H1 (cell line): Measurements from ENCODE around the gene ATG2B. TPM values are rescaled to one million over a fixed set of nuclear protein-coding genes. Genes with fewer than 3 reads are reported as not detected.

ENCODE experiments used
- polyA plus RNA-seq, 7 experiments: library from polyadenylated mRNA; depleted of rRNA in 3 of 7; stranded (reverse) in 5 of 7; unstranded in 2 of 7; fragments of >200 nt in 5 of 7; fragments of 200-250 nt in 2 of 7; gene quantifications; 1 replicate in 5 of 7; 2 replicates in 1 of 7; 4 replicates in 1 of 7; pipeline versions ENCODE4 v1.2.1 to v1.2.3, GENCODE V29; 2011 to 2013; ENCODE audit warnings: missing spikeins in 2 of 7, mixed read lengths in 2 of 7
- total RNA-seq: library from RNA; stranded (reverse); fragmentation: NEBNext Ultra II Directional; extraction: Animal tissue kit (Norgen Biotek cat#: 25700); gene quantifications from 2 replicates; pipeline ENCODE4 v1.2.1, GENCODE V29; 2021
- TF ChIP-seq, protein P1 (sequence below), 3 experiments: IDR thresholded peaks; 1 replicate in 2 of 3; 2 replicates in 1 of 3; pipeline versions ENCODE4 v1.5.1 to v1.6.1; 2011; ENCODE audit warnings: low read length in 3 of 3, mild to moderate bottlenecking in 3 of 3, inconsistent platforms in 2 of 3, low read depth in 1 of 3, moderate library complexity in 1 of 3; ENCODE audit not compliant: insufficient read depth in 1 of 3; ENCODE audit errors: control extremely low read depth in 1 of 3

The ATG2B gene
- total and polyA plus RNA-seq, 2 of the 8 experiments (the other 6 are each of a cell fraction or from before 2014, with no cell fraction given) = 4.6 to 14.4 TPM

GRCh38 chr14:96393071-96393691, 30.0 kb upstream of the ATG2B start (continued):
- TF ChIP-seq, protein P1, sequence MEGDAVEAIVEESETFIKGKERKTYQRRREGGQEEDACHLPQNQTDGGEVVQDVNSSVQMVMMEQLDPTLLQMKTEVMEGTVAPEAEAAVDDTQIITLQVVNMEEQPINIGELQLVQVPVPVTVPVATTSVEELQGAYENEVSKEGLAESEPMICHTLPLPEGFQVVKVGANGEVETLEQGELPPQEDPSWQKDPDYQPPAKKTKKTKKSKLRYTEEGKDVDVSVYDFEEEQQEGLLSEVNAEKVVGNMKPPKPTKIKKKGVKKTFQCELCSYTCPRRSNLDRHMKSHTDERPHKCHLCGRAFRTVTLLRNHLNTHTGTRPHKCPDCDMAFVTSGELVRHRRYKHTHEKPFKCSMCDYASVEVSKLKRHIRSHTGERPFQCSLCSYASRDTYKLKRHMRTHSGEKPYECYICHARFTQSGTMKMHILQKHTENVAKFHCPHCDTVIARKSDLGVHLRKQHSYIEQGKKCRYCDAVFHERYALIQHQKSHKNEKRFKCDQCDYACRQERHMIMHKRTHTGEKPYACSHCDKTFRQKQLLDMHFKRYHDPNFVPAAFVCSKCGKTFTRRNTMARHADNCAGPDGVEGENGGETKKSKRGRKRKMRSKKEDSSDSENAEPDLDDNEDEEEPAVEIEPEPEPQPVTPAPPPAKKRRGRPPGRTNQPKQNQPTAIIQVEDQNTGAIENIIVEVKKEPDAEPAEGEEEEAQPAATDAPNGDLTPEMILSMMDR (IDR thresholded peaks at IDR 0.05; ENCODE audit: control extremely low read depth in 1 of 3, insufficient read depth in 1 of 3, low read depth in 1 of 3, low read length in 3 of 3) = no peak
